Measurements from ENCODE around the gene MCTP2.

Gene MCTP2

GRCh38 chr15:94263341-94264273 lies 32.2 kb downstream of the MCTP2 start:
- DNase-seq (ENCODE audit: low read depth): no peak

GRCh38 chr15:94265009-94265408 lies 33.6 kb downstream of the MCTP2 start:
- peak; percentile 1 for DNase-seq (ENCODE audit: low read depth)

DNA sequence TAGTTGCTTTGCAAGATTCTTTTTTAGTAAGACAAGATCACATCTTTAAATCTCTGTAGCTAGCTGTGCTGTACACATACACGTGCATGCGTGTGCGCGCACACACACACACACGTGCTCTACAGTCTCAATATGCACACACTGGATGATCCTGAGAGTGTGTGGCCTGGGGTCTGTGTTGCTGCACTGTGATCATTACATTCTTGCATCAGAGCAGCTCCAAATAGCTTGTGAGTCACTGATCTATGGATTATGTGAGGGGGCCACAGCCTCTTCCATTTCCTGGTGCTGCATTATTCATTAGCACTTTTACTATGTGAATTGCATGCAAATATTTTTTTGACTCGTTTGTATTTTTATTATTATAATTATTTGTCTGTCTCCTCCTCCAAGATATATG lies 34.6 kb downstream of the MCTP2 start:
- no peak for DNase-seq (ENCODE audit: low read depth)

- no peak for DNase-seq (ENCODE audit: low read depth)
Measured at GRCh38 chr15:94266789-94267188, 35.4 kb downstream of the MCTP2 start.

GRCh38 chr15:94269954-94270353 lies 38.6 kb downstream of the MCTP2 start:
- no peak for DNase-seq (ENCODE audit: low read depth)

GRCh38 chr15:94270570-94270969 lies 39.2 kb downstream of the MCTP2 start:
- DNase-seq (ENCODE audit: low read depth): no peak

GRCh38 chr15:94272251-94272898 lies 41.0 kb downstream of the MCTP2 start:
- DNase-seq (ENCODE audit: low read depth): no peak

DNA sequence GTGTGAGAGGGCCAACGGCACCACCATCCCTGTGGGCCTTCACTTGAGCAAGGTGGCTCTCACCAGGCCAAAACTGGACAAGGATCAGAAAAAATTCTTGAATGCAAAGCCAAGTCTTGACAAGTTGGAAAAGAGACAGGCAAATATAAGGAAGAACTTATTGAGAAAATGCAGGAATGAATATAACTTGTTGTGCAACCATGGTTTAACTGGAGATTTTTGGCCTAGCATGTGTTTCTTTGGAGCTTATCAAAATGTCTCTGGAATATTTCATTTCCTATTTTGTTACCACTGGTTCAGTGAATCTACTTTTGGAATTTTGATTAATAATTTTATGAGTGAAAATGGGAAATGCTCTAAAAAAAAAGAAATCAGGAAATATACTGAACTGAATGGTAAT lies 42.5 kb downstream of the MCTP2 start:
- DNase-seq (ENCODE audit: low read depth): no peak

- DNase-seq (ENCODE audit: low read depth): no peak
Measured at GRCh38 chr15:94274745-94275144, 43.4 kb downstream of the MCTP2 start.

GRCh38 chr15:94277485-94277884 lies 46.1 kb downstream of the MCTP2 start:
- DNase-seq (ENCODE audit: low read depth): no peak

GRCh38 chr15:94279736-94280135 lies 48.4 kb downstream of the MCTP2 start:
- no peak for DNase-seq (ENCODE audit: low read depth)

DNA sequence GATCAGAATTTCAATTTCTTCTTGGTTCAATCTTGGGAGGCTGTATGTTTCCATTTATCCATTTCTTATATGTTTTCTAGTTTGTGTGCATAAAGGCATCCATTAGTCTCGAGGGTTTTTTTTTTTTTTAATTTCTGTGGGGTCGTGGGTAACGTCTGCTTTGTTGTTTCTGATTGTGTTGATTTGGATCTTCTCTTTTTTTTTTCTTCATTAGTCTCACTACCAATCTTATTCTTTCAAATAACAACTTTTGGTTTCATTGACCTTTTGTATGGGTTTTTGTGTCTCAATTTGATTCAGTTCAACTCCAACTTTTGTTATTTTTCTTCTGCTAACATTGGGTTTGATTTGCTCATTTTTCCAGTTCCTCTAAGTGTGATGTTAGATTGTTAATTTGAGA lies 48.9 kb downstream of the MCTP2 start:
- DNase-seq (ENCODE audit: low read depth): no peak

DNA sequence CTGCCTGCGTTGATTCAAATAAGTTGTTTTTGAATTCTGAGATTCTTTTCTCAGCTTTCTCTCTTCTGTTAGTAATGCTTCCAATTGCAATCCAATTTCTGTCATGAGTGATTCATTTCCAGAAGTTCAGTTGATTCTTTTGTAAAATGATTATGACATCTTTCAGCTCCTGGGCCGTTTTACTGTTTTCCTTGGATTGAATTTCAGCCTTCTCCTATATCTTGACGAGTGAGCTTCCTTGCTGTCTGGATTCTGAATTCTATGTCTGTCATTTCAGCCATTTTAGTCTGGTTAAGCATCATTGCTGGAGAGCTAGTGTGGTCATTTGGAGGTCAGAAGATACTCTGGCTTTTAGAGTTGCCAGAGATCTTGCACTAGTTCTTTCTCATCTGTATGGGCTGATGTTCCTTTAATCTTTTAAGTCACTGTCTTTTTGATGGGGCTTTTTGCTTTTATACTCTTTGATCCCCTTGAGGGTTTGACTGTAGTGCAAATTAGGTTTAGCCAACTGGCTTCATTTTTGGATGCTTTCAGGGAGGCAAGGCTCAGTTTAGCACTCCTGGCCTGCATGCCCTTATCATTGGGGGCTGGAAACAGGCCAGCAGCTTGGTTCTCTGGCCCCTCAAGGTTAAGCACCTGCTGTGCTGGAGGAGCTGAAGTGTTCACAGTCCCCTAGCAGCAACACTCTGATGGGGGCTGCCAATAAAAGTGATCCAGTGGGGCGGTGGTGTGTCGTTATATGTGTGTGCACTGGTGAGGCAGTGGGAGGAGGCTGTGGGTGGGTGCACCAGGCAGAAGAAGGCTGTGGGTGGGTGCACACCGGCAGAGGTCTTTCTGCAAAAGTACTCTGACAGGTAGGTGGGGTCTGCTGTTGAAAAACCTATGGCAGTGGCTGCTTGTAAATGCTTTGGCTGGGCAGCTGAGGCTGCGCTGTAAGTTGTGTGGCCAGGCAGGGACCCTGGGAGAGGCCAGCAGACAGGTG lies 51.2 kb downstream of the MCTP2 start:
- DNase-seq (ENCODE audit: low read depth): peak; percentile 8

- no peak for DNase-seq (ENCODE audit: low read depth)
Measured at GRCh38 chr15:94286583-94286982, 55.2 kb downstream of the MCTP2 start.

- DNase-seq (ENCODE audit: low read depth): no peak
Measured at GRCh38 chr15:94287794-94288246, 56.5 kb downstream of the MCTP2 start.

DNA sequence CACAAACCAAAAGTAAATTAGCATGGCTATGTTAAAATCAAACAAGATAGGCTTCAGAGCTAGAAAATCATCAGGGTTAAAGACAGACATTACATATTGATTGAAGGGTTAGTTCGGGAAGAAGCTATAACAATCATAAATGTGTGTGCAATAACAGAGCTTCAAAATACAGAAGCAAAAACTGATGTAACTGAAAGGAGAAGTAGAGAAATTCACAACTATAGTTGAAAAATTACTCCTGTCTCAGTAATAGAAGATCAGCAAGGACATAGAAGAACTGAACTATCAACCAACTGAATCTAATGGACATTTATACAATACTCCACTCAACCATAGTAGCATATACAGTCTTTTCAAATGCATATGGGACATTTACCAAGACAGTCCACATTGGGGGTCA lies 59.4 kb downstream of the MCTP2 start:
- DNase-seq (ENCODE audit: low read depth): no peak

- no peak for DNase-seq (ENCODE audit: low read depth)
Measured at GRCh38 chr15:94293411-94294402, 62.3 kb downstream of the MCTP2 start.

- DNase-seq (ENCODE audit: low read depth): no peak
Measured at GRCh38 chr15:94294556-94294955, 63.2 kb downstream of the MCTP2 start.

DNA sequence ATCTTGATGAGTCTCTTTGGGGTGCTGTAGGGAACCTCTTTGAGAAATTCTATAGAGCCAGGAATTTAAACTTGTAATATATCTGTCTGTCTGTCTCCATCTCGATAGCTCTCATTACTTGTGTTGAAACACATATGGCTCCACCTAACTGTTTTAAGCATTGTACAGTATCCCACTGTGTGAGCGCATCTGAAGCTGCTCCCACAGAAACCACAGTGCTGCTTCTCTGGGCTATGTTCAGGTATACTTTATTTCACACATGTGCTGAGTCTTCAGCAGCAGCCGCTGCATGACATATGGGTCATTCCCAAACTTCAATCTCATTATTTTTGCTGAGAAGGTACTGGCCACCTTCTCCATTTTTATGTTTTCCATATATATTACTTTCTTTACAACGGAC lies 63.9 kb downstream of the MCTP2 start:
- DNase-seq (ENCODE audit: low read depth): no peak

- no peak for DNase-seq (ENCODE audit: low read depth)
Measured at GRCh38 chr15:94296717-94297116, 65.4 kb downstream of the MCTP2 start.

DNA sequence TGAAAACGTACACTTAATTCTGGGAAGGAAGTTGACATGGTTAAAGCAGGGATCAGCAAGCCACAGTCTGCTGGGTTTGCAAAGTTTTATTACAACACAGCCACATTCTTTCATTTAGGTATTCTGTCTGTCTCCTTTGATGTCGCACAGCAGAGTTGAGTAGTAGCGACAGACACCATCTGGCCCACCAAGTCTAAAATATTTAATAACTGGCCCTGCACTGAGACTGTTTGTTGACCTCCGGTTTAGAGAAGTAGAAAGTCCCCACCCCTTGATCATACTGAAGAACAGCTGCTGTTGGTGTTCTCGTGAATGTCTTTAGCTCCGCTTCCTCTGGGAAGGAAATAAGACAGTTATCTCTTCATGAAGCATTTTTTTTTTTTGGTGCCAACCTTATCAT lies 66.2 kb downstream of the MCTP2 start:
- no peak for DNase-seq (ENCODE audit: low read depth)

All from iris pigment epithelial cell (primary cell).